GM23338 (cell line): Measurements from ENCODE around the gene CYB5A. TPM values are rescaled to one million over a fixed set of nuclear protein-coding genes. Genes with fewer than 3 reads are reported as not detected.

ENCODE experiments used
- ATAC-seq: fragments of 200-7000 bp; cut with Tn5 transposase; 3 replicates; pipeline ENCODE4 v1.9.1; 2020
- DNase-seq: peaks from one replicate; pipeline ENCODE4 v3.0.0-alpha.2; 2015; ENCODE audit warnings: low spot score
- H2AFZ ChIP-seq: fragments of 200-600 bp; sonication (generic); 2 replicates; pipeline ENCODE4 v1.8.0; 2016; ENCODE audit warnings: antibody characterized with exemption, mild to moderate bottlenecking, moderate library complexity
- H3F3A ChIP-seq: fragments of 200-600 bp; sonication (generic); replicated peaks from 2 replicates; pipeline ENCODE4 v1.8.0; 2017; ENCODE audit warnings: antibody characterized with exemption, mixed run types, low read depth
- H3K27ac ChIP-seq: fragments of 200-600 bp; sonication (generic); 2 replicates; pipeline ENCODE4 v1.6.1; 2016; ENCODE audit warnings: low read depth
- H3K27me3 ChIP-seq: fragments of 200-600 bp; sonication (generic); 2 replicates; pipeline ENCODE4 v1.8.0; 2016; ENCODE audit warnings: mild to moderate bottlenecking, mixed run types, moderate library complexity; ENCODE audit not compliant: insufficient read depth
- H3K36me3 ChIP-seq: fragments of 200-600 bp; sonication (generic); 2 replicates; pipeline ENCODE4 v1.8.0; 2016; ENCODE audit warnings: mild to moderate bottlenecking; ENCODE audit not compliant: insufficient read depth
- H3K4me1 ChIP-seq: fragments of 200-600 bp; sonication (generic); 2 replicates; pipeline ENCODE4 v1.8.0; 2016; ENCODE audit warnings: mild to moderate bottlenecking, moderate library complexity; ENCODE audit not compliant: insufficient read depth
- H3K4me2 ChIP-seq: fragments of 200-600 bp; sonication (generic); 2 replicates; pipeline ENCODE4 v1.7.1; 2017; ENCODE audit warnings: mixed run types
- H3K4me3 ChIP-seq: fragments of 200-600 bp; sonication (generic); 2 replicates; pipeline ENCODE4 v1.6.1; 2016; ENCODE audit warnings: mixed run types
- H3K79me2 ChIP-seq: fragments of 200-600 bp; sonication (generic); replicated peaks from 2 replicates; pipeline ENCODE4 v1.8.0; 2017; ENCODE audit warnings: mild to moderate bottlenecking; ENCODE audit not compliant: insufficient read depth
- H3K9me2 ChIP-seq: fragments of 200-600 bp; sonication (generic); 2 replicates; pipeline ENCODE4 v1.8.0; 2017; ENCODE audit not compliant: insufficient read depth
- H4K20me1 ChIP-seq: fragments of 200-600 bp; sonication (generic); replicated peaks from 2 replicates; pipeline ENCODE4 v1.8.0; 2017; ENCODE audit warnings: mild to moderate bottlenecking; ENCODE audit not compliant: insufficient read depth
- H3K27ac Mint-ChIP-seq: 2 replicates; pipeline ENCODE4 v1.8.0; 2020; ENCODE audit warnings: inconsistent platforms, mild to moderate bottlenecking, moderate library complexity, mixed read lengths
- H3K27me3 Mint-ChIP-seq: 3 replicates; pipeline ENCODE4 v1.8.0; 2022; ENCODE audit warnings: low read depth, mild to moderate bottlenecking, moderate library complexity, mixed read lengths, inconsistent platforms; ENCODE audit not compliant: insufficient read depth, poor library complexity
- H3K36me3 Mint-ChIP-seq: 3 replicates; pipeline ENCODE4 v1.8.0; 2021; ENCODE audit warnings: low read depth, mild to moderate bottlenecking, inconsistent platforms, moderate library complexity, mixed read lengths
- H3K4me1 Mint-ChIP-seq: 3 replicates; pipeline ENCODE4 v1.8.0; 2020; ENCODE audit warnings: mild to moderate bottlenecking, inconsistent platforms, mixed read lengths
- H3K4me3 Mint-ChIP-seq: 3 replicates; pipeline ENCODE4 v1.8.0; 2021; ENCODE audit warnings: moderate library complexity, mild to moderate bottlenecking, inconsistent platforms, mixed read lengths
- H3K9me3 Mint-ChIP-seq: 3 replicates; pipeline ENCODE4 v1.8.0; 2020; ENCODE audit warnings: moderate library complexity, mild to moderate bottlenecking, inconsistent platforms, mixed read lengths
- CREB1 ChIP-seq: fragments of 250-450 bp; sonication (Bioruptor Pico); IDR thresholded peaks from 2 replicates; pipeline ENCODE4 v1.5.0; 2020; ENCODE audit warnings: low read depth, mild to moderate bottlenecking, moderate library complexity
- CTCF ChIP-seq, 2 experiments: fragments of 200-600 bp in 1 of 2; sonication (generic) in 1 of 2; conservative IDR thresholded peaks; 2 replicates each; pipeline versions ENCODE4 v1.5.1 to v1.6.1; 2016 to 2017; ENCODE audit warnings: antibody characterized with exemption in 2 of 2, low read depth in 2 of 2, mild to moderate bottlenecking in 2 of 2, moderate library complexity in 1 of 2
- ETS1 ChIP-seq: IDR thresholded peaks from 2 replicates; pipeline ENCODE4 v1.6.1; 2016; ENCODE audit warnings: antibody characterized with exemption
- EZH2phosphoT487 ChIP-seq: fragments of 200-600 bp; sonication (generic); IDR thresholded peaks from one replicate; pipeline ENCODE4 v1.8.1; 2018; ENCODE audit warnings: antibody characterized with exemption; ENCODE audit not compliant: unreplicated experiment
- NANOG ChIP-seq: IDR thresholded peaks from 2 replicates; pipeline ENCODE4 v1.6.1; 2016; ENCODE audit warnings: antibody characterized with exemption, borderline replicate concordance
- POLR2AphosphoS5 ChIP-seq: IDR thresholded peaks from 2 replicates; pipeline ENCODE4 v1.6.1; 2016; ENCODE audit warnings: antibody characterized with exemption, low read depth
- REST ChIP-seq: IDR thresholded peaks from one replicate; pipeline ENCODE4 v1.6.1; 2018; ENCODE audit warnings: antibody characterized with exemption; ENCODE audit not compliant: unreplicated experiment
- STAT1 ChIP-seq: IDR thresholded peaks from one replicate; pipeline ENCODE4 v1.6.1; 2016; ENCODE audit warnings: antibody characterized with exemption; ENCODE audit not compliant: unreplicated experiment
- polyA plus RNA-seq: library from polyadenylated mRNA; unstranded; fragments of >200 nt; fragmentation: Nextera tagmentation; extraction: Ambion mirVana; gene quantifications from 2 replicates; pipeline ENCODE4 v1.2.1, GENCODE V29; 2016
- total RNA-seq: library from RNA; depleted of rRNA; stranded (reverse); fragments of >200 nt; shearing (Covaris generic); gene quantifications from 2 replicates; pipeline ENCODE4 v1.2.3, GENCODE V29; 2014

The CYB5A gene
- total and polyA plus RNA-seq, 2 experiments from 2014 or later, result 136 to 283 TPM

GRCh38 chr18:74337155-74337911 is 45.6 kb upstream of the CYB5A start (continued):
- no peak for TF ChIP-seq REST
- TF ChIP-seq NANOG, result no peak
- TF ChIP-seq CTCF (conservative IDR thresholded peaks at IDR 0.05; ENCODE audit: low read depth in 2 of 2), result no peak
- TF ChIP-seq STAT1, result no peak
- TF ChIP-seq POLR2AphosphoS5, result no peak

- Mint-ChIP-seq H3K4me1 (peaks cover 17% of the 10 kb centered on the region; the same call in 2 of the 3 replicates), H3K27me3 (peaks cover 1% of the 10 kb centered on the region), H3K36me3 (no peaks in the 10 kb centered on the region), H3K9me3 (no peaks in the 10 kb centered on the region), H3K4me3 (no peak overlapping the region), H3K27ac (no peak overlapping the region)
- no peak for ATAC-seq
- H3K4me1 ChIP-seq, result no peaks in the 10 kb centered on the region
- no peak overlapping the region for H3K27ac ChIP-seq
- H3F3A ChIP-seq, result no peaks in the 10 kb centered on the region
- no peak overlapping the region for H3K4me3 ChIP-seq
- DNase-seq, result no peak
- no peaks in the 10 kb centered on the region for H4K20me1 ChIP-seq
- no peaks in the 10 kb centered on the region for H3K27me3 ChIP-seq
- no peak overlapping the region for H2AFZ ChIP-seq
- H3K9me2 ChIP-seq, result no peaks in the 10 kb centered on the region
- H3K79me2 ChIP-seq, result no peaks in the 10 kb centered on the region
- no peak for TF ChIP-seq EZH2phosphoT487
- TF ChIP-seq ETS1, result no peak
- TF ChIP-seq CREB1 (CRISPR knock-in tag), result no peak
- TF ChIP-seq CTCF (conservative IDR thresholded peaks at IDR 0.05; ENCODE audit: low read depth in 2 of 2), result no peak
- H3K4me2 ChIP-seq, result no peak overlapping the region
- H3K36me3 ChIP-seq, result no peaks in the 10 kb centered on the region
Observed at GRCh38 chr18:74336656-74337055, 44.9 kb upstream of the CYB5A start.
